ENCODE data around the gene SNRNP70. TPM values are rescaled to one million over a fixed set of nuclear protein-coding genes. Genes with fewer than 3 reads are reported as not detected.

Gene SNRNP70
- total RNA-seq, 3 donors from 2014 or later, result 222 to 444 (median 316) TPM

DNA sequence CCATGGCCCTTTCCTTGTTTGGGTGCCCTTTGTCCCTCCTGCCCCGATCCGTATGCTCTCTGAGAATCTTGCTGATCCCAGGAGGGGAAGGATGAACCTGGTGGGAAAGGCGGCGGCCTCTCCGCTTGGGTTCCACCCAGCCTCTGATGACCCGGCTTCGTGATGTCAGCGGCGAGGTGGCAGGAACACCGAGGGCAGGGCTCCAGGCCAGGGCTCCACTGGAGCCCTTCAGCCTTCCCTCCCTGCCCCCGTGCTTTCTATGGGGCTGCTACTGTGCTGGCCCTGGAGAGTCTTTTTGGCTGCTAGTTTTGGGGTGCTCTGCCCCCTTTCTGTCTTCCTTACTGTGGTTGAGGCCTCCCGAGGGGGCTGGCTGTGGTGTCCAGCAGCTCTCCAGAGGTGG, 17.1 kb downstream of the SNRNP70 start:
- intact Hi-C loops (cut with DNase I; ENCODE audit: low total_unique reads), result no loop called here
- Histone ChIP-seq H3K27ac (no peak overlapping the region), H3K9me3 (no peaks in the 10 kb centered on the region), H3K27me3 (no peaks in the 10 kb centered on the region), H3K4me3 (no peak overlapping the region), H3K4me1 (peaks cover 0 to 4% of the 10 kb centered on the region in 2 donors), H3K36me3 (no peaks in the 10 kb centered on the region)
- DNase-seq (ENCODE audit: low spot score in 2 of 2), result no peak
- TF ChIP-seq, protein P1, sequence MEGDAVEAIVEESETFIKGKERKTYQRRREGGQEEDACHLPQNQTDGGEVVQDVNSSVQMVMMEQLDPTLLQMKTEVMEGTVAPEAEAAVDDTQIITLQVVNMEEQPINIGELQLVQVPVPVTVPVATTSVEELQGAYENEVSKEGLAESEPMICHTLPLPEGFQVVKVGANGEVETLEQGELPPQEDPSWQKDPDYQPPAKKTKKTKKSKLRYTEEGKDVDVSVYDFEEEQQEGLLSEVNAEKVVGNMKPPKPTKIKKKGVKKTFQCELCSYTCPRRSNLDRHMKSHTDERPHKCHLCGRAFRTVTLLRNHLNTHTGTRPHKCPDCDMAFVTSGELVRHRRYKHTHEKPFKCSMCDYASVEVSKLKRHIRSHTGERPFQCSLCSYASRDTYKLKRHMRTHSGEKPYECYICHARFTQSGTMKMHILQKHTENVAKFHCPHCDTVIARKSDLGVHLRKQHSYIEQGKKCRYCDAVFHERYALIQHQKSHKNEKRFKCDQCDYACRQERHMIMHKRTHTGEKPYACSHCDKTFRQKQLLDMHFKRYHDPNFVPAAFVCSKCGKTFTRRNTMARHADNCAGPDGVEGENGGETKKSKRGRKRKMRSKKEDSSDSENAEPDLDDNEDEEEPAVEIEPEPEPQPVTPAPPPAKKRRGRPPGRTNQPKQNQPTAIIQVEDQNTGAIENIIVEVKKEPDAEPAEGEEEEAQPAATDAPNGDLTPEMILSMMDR (IDR thresholded peaks at IDR 0.05), result no peak
- TF ChIP-seq POLR2AphosphoS5 (IDR thresholded peaks at IDR 0.05) (no peak), POLR2A (IDR thresholded peaks at IDR 0.05) (no peak)

DNA sequence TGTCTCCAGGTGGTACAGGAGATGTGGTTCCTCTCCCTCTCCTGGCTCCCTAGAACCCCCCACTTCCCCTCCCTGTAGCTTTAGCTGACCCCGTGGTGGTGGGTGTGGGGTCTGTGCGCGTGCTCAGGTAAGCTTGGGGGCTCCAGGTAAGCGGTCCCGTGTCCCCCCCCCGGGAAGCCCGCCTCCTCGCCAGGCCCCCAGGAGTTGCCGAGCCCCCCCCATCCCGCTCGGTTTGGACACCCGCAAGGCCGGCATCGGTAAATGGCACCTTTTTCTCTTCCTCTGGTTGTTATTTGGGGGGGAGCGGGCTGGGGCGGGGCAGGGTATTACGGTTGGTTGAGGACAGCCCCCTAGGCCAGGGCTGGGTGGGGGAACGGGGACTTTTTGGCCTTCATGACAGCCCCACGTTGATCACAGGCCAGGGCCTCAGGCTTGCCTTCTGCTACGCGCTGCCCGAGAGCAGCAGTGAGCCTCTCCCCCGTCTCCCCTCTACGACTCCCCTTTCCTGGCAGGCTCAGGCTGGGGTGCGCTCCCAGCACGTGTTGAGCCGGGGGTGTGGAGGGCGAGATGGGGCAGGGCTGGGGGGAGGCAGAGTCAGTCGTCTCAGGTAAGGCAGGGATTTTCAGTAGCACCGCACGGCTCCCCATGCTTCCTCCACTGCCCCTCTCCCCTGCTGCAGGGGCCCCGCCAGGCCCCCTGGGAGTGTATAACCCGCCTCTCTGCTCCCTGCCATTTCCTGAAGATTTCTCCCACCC, 18.3 kb downstream of the SNRNP70 start:
- Histone ChIP-seq H3K27me3 (no peaks in the 10 kb centered on the region), H3K36me3 (no peaks in the 10 kb centered on the region), H3K27ac (no peak overlapping the region), H3K4me3 (no peak overlapping the region), H3K4me1 (peaks cover 0 to under 1% of the 10 kb centered on the region in 2 donors), H3K9me3 (no peaks in the 10 kb centered on the region)
- DNase-seq (ENCODE audit: low spot score in 2 of 2), result no peak
- intact Hi-C loops (cut with DNase I; ENCODE audit: low total_unique reads), result no loop called here
- TF ChIP-seq, protein P1 (IDR thresholded peaks at IDR 0.05), result no peak
- no peak for TF ChIP-seq POLR2AphosphoS5 (IDR thresholded peaks at IDR 0.05)
- TF ChIP-seq POLR2A (IDR thresholded peaks at IDR 0.05), result no peak

DNA sequence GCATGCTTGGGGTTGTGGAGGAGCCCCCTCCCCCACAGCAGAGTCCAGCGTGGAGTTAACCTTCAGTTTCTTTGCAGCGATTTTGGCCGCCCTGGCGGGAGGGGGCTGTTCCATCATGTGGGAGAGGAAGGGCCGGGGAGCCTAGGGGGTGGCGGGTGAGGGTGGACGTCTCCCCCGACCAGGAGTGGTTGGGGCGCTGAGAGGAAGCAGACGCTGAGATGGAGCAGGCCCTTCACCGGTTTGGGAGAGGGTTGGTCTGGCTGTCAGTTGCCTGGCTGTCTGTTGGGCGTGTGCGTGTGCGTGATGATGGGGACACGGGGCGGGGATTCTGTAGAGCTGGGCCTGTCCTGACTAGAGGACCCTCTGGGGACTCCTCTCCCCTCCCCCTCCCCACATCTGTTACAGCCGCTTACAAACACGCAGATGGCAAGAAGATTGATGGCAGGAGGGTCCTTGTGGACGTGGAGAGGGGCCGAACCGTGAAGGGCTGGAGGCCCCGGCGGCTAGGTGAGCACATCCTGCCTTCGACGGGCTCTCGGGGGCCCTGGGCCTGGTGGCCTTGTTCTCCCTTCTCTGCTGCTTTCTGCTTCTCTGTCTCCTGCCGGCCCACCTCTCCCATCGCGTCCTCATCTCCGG, 19.1 kb downstream of the SNRNP70 start:
- TF ChIP-seq POLR2AphosphoS5 (IDR thresholded peaks at IDR 0.05) (no peak), POLR2A (IDR thresholded peaks at IDR 0.05) (no peak)
- TF ChIP-seq, protein P1 (IDR thresholded peaks at IDR 0.05), result no peak
- DNase-seq (ENCODE audit: low spot score in 2 of 2), result no peak
- Histone ChIP-seq H3K27me3 (no peaks in the 10 kb centered on the region), H3K4me1 (no peaks in the 10 kb centered on the region), H3K4me3 (no peak overlapping the region), H3K27ac (no peak overlapping the region), H3K9me3 (no peaks in the 10 kb centered on the region), H3K36me3 (no peaks in the 10 kb centered on the region)
- intact Hi-C loops (cut with DNase I; ENCODE audit: low total_unique reads), result no loop called here

DNA sequence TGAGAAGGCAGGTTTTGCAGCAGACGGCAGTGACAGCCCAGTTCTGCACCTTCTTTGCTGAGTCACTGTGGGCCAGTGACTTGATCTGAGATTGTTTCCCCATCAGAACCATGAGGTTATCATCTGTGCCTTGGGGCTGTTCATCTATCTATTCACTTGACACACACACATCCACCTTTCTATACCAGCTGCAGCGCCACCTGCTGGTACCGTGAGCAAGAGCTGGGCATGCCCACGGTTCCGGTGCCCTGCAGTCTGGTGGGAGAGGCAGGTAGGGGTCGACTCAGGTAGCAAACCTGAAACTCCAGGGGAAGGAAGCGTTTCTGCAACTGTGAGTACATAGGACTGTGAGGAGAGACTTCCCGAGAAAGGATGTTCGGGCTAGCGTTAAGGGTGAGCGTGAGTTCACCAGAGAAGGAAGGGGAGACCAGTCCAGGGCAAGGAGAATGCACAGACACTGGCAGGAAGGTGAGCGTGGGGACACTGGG, 21.4 kb downstream of the SNRNP70 start:
- H3K36me3 ChIP-seq, result no peaks in the 10 kb centered on the region
- H3K9me3 ChIP-seq, result no peaks in the 10 kb centered on the region
- TF ChIP-seq POLR2A (IDR thresholded peaks at IDR 0.05), result no peak
- TF ChIP-seq POLR2AphosphoS5 (IDR thresholded peaks at IDR 0.05), result no peak
- TF ChIP-seq, protein P1 (IDR thresholded peaks at IDR 0.05), result peak; percentile 11 to 63 (median 63)
- H3K4me3 ChIP-seq, result no peak overlapping the region
- H3K4me1 ChIP-seq, result no peaks in the 10 kb centered on the region
- no peaks in the 10 kb centered on the region for H3K27me3 ChIP-seq
- DNase-seq (ENCODE audit: low spot score in 2 of 2), result no peak
- intact Hi-C loops (cut with DNase I; ENCODE audit: low total_unique reads), result no loop called here
- no peak overlapping the region for H3K27ac ChIP-seq
